RWPE2 (cell line): ENCODE results near the gene AGMAT.
A peak's percentile ranks its signal among the peaks of the same experiment; 100 is the strongest.
"Not testable (repeated sequence)": the region's sequence is repeated elsewhere in the genome, so short reads cannot be mapped to it uniquely, and the experiment has no call there.

ENCODE experiments used
- ATAC-seq: fragments of 200-7000 bp; cut with Tn5 transposase; 3 replicates; pipeline ENCODE4 v1.9.1; 2021; ENCODE audit warnings: low read depth
- DNase-seq: peaks from one replicate; pipeline ENCODE4 v3.0.0-alpha.2; 2020; ENCODE audit warnings: low spot score
- H3K27ac ChIP-seq: fragments of 450-650 bp; 2 replicates; pipeline ENCODE4 v1.5.1; 2017; ENCODE audit warnings: mild to moderate bottlenecking; ENCODE audit not compliant: poor library complexity, severe bottlenecking
- H3K27me3 ChIP-seq: fragments of 250-450 bp; sonication (Bioruptor Pico); 2 replicates; pipeline ENCODE4 v1.5.1; 2021; ENCODE audit warnings: mild to moderate bottlenecking, moderate library complexity; ENCODE audit not compliant: insufficient read depth, poor library complexity, severe bottlenecking
- H3K36me3 ChIP-seq: fragments of 250-450 bp; sonication (Bioruptor Pico); 2 replicates; pipeline ENCODE4 v1.5.1; 2020; ENCODE audit warnings: low read depth, mild to moderate bottlenecking, moderate library complexity
- H3K4me1 ChIP-seq: fragments of 250-450 bp; sonication (Bioruptor Pico); 2 replicates; pipeline ENCODE4 v1.5.1; 2021; ENCODE audit warnings: mild to moderate bottlenecking, moderate library complexity; ENCODE audit not compliant: insufficient read depth, poor library complexity, severe bottlenecking
- H3K4me3 ChIP-seq: fragments of 250-450 bp; sonication (Bioruptor Pico); 2 replicates; pipeline ENCODE4 v1.5.1; 2021; ENCODE audit warnings: mild to moderate bottlenecking, moderate library complexity; ENCODE audit not compliant: severe bottlenecking
- H3K9me3 ChIP-seq: fragments of 250-450 bp; sonication (Bioruptor Pico); 2 replicates; pipeline ENCODE4 v1.5.1; 2021; ENCODE audit warnings: mild to moderate bottlenecking, moderate library complexity; ENCODE audit not compliant: severe bottlenecking
- TF ChIP-seq, protein P1 (sequence below): fragments of 450-650 bp; IDR thresholded peaks from one replicate; pipeline ENCODE4 v1.5.1; 2017; ENCODE audit warnings: mild to moderate bottlenecking, moderate library complexity; ENCODE audit not compliant: poor library complexity, severe bottlenecking

AGMAT gene

GRCh38 chr1:15610167-15610566 lies 25.3 kb upstream of the AGMAT start:
- Histone ChIP-seq H3K27ac (no peak overlapping the region), H3K4me1 (no peaks in the 10 kb centered on the region), H3K9me3 (no peaks in the 10 kb centered on the region), H3K36me3 (no peaks in the 10 kb centered on the region), H3K27me3 (no peaks in the 10 kb centered on the region), H3K4me3 (no peak overlapping the region)
- no peak for DNase-seq
- TF ChIP-seq, protein P1, sequence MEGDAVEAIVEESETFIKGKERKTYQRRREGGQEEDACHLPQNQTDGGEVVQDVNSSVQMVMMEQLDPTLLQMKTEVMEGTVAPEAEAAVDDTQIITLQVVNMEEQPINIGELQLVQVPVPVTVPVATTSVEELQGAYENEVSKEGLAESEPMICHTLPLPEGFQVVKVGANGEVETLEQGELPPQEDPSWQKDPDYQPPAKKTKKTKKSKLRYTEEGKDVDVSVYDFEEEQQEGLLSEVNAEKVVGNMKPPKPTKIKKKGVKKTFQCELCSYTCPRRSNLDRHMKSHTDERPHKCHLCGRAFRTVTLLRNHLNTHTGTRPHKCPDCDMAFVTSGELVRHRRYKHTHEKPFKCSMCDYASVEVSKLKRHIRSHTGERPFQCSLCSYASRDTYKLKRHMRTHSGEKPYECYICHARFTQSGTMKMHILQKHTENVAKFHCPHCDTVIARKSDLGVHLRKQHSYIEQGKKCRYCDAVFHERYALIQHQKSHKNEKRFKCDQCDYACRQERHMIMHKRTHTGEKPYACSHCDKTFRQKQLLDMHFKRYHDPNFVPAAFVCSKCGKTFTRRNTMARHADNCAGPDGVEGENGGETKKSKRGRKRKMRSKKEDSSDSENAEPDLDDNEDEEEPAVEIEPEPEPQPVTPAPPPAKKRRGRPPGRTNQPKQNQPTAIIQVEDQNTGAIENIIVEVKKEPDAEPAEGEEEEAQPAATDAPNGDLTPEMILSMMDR, result no peak
- no peak for ATAC-seq

- TF ChIP-seq, protein P1, result no peak
- Histone ChIP-seq H3K4me3 (no peak overlapping the region), H3K4me1 (no peaks in the 10 kb centered on the region), H3K27me3 (no peaks in the 10 kb centered on the region), H3K27ac (no peak overlapping the region), H3K36me3 (no peaks in the 10 kb centered on the region), H3K9me3 (no peaks in the 10 kb centered on the region)
- no peak for DNase-seq
- no peak for ATAC-seq
Measured at GRCh38 chr1:15609631-15610030, 24.8 kb upstream of the AGMAT start.

- TF ChIP-seq, protein P1, result no peak
- no peak for ATAC-seq
- H3K4me1 ChIP-seq, result peaks cover 11% of the 10 kb centered on the region
Measured at GRCh38 chr1:15605398-15606383, 20.8 kb upstream of the AGMAT start.

GRCh38 chr1:15604400-15604799 lies 19.5 kb upstream of the AGMAT start:
- peaks cover 11% of the 10 kb centered on the region for H3K4me1 ChIP-seq
- DNase-seq, ATAC-seq, H3K27me3 ChIP-seq, H3K4me3 ChIP-seq, H3K9me3 ChIP-seq, H3K36me3 ChIP-seq: not testable (repeated sequence)
- H3K27ac ChIP-seq, result peak overlapping the region; percentile 57

More at GRCh38 chr1:15605398-15606383, 20.8 kb upstream of the AGMAT start:
- H3K9me3 ChIP-seq, result no peaks in the 10 kb centered on the region
- H3K4me3 ChIP-seq, result no peak overlapping the region
- no peaks in the 10 kb centered on the region for H3K27me3 ChIP-seq
- DNase-seq, result no peak
- H3K36me3 ChIP-seq, result no peaks in the 10 kb centered on the region
- H3K27ac ChIP-seq, result no peak overlapping the region

GRCh38 chr1:15603966-15604282 lies 19.1 kb upstream of the AGMAT start:
- DNase-seq, H3K36me3 ChIP-seq, H3K9me3 ChIP-seq, ATAC-seq, H3K27me3 ChIP-seq: not testable (repeated sequence)
- H3K27ac ChIP-seq, result peak overlapping the region; percentile 57
- H3K4me1 ChIP-seq, result peaks cover 11% of the 10 kb centered on the region
- peak overlapping the region; percentile 53 for H3K4me3 ChIP-seq
